Ishikawa (cell line): ENCODE measurements around the gene ZNF292.

Experiments
- CEBPB ChIP-seq: IDR thresholded peaks from 2 replicates; pipeline ENCODE4 v1.6.1; 2012
- CREB1 ChIP-seq: IDR thresholded peaks from 2 replicates; pipeline ENCODE4 v1.6.1; 2012; ENCODE audit warnings: low read depth
- EGR1 ChIP-seq: IDR thresholded peaks from 2 replicates; pipeline ENCODE4 v1.6.1; 2012
- EP300 ChIP-seq: IDR thresholded peaks from 2 replicates; pipeline ENCODE4 v1.6.1; 2012; ENCODE audit warnings: borderline replicate concordance
- FOXM1 ChIP-seq: IDR thresholded peaks from 2 replicates; pipeline ENCODE4 v1.6.1; 2012; ENCODE audit warnings: low read depth, borderline replicate concordance
- MAX ChIP-seq: IDR thresholded peaks from 2 replicates; pipeline ENCODE4 v1.6.1; 2012
- NFIC ChIP-seq: IDR thresholded peaks from 2 replicates; pipeline ENCODE4 v1.6.1; 2012
- RAD21 ChIP-seq: IDR thresholded peaks from 2 replicates; pipeline ENCODE4 v1.6.1; 2012; ENCODE audit warnings: low read depth
- TAF1 ChIP-seq: IDR thresholded peaks from 2 replicates; pipeline ENCODE4 v1.6.1; 2012; ENCODE audit warnings: low read depth, mild to moderate bottlenecking
- TCF12 ChIP-seq: IDR thresholded peaks from 2 replicates; pipeline ENCODE4 v1.6.1; 2012; ENCODE audit warnings: low read depth
- TEAD4 ChIP-seq: IDR thresholded peaks from 2 replicates; pipeline ENCODE4 v1.6.1; 2012
- YY1 ChIP-seq: IDR thresholded peaks from 2 replicates; pipeline ENCODE4 v1.6.1; 2012; ENCODE audit warnings: low read depth
- ZBTB7A ChIP-seq: IDR thresholded peaks from 2 replicates; pipeline ENCODE4 v1.6.1; 2012; ENCODE audit warnings: low read depth
- TF ChIP-seq, protein P1 (sequence below): IDR thresholded peaks from 2 replicates; pipeline ENCODE4 v1.6.1; 2012
- TF ChIP-seq, protein P2 (sequence below): IDR thresholded peaks from 2 replicates; pipeline ENCODE4 v1.6.1; 2012; ENCODE audit warnings: low read depth, mild to moderate bottlenecking

Gene ZNF292

DNA sequence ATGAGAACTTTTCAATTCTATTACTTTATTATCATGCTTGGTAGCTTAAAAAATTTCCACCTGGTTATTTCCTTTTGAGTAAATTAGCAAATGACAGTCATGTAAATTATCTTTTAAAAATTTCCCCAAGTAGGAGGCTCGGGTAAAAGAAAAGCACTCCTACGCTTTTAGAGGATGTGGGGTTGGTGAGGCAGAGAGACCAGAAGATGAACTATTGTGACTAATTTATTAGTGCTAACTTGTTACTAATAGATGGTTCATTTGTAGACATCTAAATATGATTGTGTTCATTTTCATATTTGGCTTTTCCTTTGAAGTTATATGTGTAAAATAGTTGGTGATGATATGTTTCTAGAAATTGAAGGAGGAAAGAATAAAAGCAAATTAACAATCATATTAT, 27.0 kb downstream of the ZNF292 start:
- TF ChIP-seq, protein P1, sequence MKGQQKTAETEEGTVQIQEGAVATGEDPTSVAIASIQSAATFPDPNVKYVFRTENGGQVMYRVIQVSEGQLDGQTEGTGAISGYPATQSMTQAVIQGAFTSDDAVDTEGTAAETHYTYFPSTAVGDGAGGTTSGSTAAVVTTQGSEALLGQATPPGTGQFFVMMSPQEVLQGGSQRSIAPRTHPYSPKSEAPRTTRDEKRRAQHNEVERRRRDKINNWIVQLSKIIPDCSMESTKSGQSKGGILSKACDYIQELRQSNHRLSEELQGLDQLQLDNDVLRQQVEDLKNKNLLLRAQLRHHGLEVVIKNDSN = no peak
- no peak for TF ChIP-seq NFIC
- TF ChIP-seq CREB1 = no peak
- no peak for TF ChIP-seq EP300
- no peak for TF ChIP-seq FOXM1
- TF ChIP-seq RAD21 = no peak
- no peak for TF ChIP-seq TAF1
- no peak for TF ChIP-seq ZBTB7A
- TF ChIP-seq TCF12 = no peak
- no peak for TF ChIP-seq MAX
- TF ChIP-seq CEBPB = no peak
- TF ChIP-seq EGR1 = no peak
- TF ChIP-seq, protein P2, sequence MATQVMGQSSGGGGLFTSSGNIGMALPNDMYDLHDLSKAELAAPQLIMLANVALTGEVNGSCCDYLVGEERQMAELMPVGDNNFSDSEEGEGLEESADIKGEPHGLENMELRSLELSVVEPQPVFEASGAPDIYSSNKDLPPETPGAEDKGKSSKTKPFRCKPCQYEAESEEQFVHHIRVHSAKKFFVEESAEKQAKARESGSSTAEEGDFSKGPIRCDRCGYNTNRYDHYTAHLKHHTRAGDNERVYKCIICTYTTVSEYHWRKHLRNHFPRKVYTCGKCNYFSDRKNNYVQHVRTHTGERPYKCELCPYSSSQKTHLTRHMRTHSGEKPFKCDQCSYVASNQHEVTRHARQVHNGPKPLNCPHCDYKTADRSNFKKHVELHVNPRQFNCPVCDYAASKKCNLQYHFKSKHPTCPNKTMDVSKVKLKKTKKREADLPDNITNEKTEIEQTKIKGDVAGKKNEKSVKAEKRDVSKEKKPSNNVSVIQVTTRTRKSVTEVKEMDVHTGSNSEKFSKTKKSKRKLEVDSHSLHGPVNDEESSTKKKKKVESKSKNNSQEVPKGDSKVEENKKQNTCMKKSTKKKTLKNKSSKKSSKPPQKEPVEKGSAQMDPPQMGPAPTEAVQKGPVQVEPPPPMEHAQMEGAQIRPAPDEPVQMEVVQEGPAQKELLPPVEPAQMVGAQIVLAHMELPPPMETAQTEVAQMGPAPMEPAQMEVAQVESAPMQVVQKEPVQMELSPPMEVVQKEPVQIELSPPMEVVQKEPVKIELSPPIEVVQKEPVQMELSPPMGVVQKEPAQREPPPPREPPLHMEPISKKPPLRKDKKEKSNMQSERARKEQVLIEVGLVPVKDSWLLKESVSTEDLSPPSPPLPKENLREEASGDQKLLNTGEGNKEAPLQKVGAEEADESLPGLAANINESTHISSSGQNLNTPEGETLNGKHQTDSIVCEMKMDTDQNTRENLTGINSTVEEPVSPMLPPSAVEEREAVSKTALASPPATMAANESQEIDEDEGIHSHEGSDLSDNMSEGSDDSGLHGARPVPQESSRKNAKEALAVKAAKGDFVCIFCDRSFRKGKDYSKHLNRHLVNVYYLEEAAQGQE = no peak
- TF ChIP-seq TEAD4 = no peak
- no peak for TF ChIP-seq YY1

DNA sequence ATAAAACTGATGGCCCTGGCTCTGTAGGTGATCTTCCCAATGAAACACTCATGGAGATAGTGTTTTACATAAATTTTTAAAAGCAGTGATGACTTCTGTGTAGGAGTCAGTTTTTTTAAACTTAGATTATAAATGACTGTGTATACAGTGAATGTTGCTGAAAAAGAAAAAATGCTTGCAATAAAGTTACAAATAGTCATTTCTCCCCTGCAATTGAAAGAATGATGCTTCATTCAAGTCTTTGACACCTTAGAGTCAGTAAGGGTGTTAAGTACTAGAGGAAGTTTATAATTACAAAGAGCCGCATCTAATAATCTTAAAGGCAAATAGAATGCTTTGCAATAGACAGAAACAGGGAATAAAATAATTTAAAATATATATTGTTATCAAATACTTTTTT, 27.6 kb downstream of the ZNF292 start:
- TF ChIP-seq TCF12 (no peak), TEAD4 (no peak), TAF1 (no peak), RAD21 (no peak), CEBPB (no peak), NFIC (no peak), MAX (no peak), FOXM1 (no peak), EP300 (no peak)
- TF ChIP-seq, protein P1 = no peak
- TF ChIP-seq, protein P2 = no peak

DNA sequence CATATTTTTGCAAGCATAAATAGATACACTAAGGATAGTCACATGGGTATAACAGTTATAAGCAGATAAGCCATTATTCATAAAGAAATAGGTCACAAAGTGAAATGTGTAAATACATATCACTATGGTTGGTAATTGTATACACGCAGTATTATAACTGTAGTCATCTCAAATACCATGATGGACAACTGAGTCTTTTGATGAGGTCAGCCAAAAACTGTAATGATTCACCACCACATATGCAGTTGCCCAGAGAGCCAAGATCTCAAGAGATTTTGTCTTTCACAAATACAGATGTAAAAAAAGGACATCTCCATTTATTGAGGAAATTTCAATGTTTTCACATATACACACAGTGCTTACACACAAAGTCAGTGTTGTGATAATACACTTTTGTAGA, 28.3 kb downstream of the ZNF292 start:
- TF ChIP-seq MAX = no peak
- no peak for TF ChIP-seq TCF12
- TF ChIP-seq EP300 = no peak
- no peak for TF ChIP-seq EGR1
- no peak for TF ChIP-seq TEAD4
- no peak for TF ChIP-seq CEBPB
- TF ChIP-seq, protein P2 = no peak
- TF ChIP-seq CREB1 = no peak
- TF ChIP-seq ZBTB7A = no peak
- TF ChIP-seq, protein P1 = no peak
- no peak for TF ChIP-seq YY1
- no peak for TF ChIP-seq FOXM1
- no peak for TF ChIP-seq RAD21
- TF ChIP-seq TAF1 = no peak
- TF ChIP-seq NFIC = no peak

DNA sequence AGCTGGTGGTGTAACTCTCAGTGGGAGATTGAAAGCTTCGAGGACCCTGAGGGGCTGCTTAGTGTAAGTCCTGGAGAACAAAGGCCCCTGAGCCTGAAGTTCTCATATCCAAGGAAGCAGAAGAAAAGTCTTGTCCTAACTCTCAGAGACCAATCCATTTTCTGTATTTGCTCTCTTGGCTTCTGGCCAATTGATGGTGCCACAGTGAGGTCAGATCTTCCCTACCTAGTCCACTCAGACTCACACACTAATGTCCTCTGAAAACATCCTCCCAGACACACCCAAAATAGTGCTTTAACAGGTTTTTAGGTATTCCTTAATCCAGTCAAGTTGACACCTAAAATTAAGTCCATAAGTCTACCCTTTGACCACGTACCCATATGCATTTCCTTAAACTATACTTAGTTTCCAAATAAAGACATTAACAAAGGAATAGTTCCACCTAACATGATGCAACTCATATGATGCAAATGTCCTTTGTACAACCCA, 29.4 kb downstream of the ZNF292 start:
- TF ChIP-seq TAF1 (no peak), FOXM1 (no peak), CREB1 (no peak), EGR1 (no peak), YY1 (no peak), TCF12 (no peak), NFIC (no peak), MAX (no peak), CEBPB (no peak), EP300 (no peak), ZBTB7A (no peak), TEAD4 (no peak), RAD21 (no peak)
- TF ChIP-seq, protein P2 = no peak
- TF ChIP-seq, protein P1 = no peak
